HG02623 (cell line): ENCODE measurements around the gene SIGLEC5.

Experiments
- ATAC-seq: cut with Tn5 transposase; IDR thresholded peaks from one replicate; pipeline ENCODE4 v1.9.1; 2021; ENCODE audit warnings: moderate library complexity; ENCODE audit not compliant: unreplicated experiment

SIGLEC5 gene

DNA sequence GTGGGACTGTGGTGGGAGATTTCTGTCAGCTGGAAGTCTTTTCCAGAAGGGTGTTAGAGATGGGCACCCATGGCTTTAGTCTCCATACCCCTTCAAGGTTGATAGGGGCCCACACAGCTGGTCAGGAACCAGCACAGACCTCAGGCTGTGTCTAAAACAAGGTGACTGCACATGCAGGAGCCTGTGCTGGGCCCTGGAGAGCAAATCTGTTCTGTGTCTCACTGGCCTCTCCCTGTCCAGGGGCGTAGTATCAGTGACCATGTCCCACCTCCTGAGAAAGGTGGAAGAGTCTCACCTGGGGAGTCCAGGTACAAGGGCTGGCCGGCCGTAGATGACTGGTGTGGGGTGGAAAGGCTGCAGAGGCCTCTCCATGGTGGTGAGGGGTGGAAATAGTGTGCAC is 39.8 kb downstream of the SIGLEC5 start:
- ATAC-seq: no peak

- no peak for ATAC-seq
Measured at GRCh38 chr19:51589511-51589910, 40.7 kb downstream of the SIGLEC5 start.

DNA sequence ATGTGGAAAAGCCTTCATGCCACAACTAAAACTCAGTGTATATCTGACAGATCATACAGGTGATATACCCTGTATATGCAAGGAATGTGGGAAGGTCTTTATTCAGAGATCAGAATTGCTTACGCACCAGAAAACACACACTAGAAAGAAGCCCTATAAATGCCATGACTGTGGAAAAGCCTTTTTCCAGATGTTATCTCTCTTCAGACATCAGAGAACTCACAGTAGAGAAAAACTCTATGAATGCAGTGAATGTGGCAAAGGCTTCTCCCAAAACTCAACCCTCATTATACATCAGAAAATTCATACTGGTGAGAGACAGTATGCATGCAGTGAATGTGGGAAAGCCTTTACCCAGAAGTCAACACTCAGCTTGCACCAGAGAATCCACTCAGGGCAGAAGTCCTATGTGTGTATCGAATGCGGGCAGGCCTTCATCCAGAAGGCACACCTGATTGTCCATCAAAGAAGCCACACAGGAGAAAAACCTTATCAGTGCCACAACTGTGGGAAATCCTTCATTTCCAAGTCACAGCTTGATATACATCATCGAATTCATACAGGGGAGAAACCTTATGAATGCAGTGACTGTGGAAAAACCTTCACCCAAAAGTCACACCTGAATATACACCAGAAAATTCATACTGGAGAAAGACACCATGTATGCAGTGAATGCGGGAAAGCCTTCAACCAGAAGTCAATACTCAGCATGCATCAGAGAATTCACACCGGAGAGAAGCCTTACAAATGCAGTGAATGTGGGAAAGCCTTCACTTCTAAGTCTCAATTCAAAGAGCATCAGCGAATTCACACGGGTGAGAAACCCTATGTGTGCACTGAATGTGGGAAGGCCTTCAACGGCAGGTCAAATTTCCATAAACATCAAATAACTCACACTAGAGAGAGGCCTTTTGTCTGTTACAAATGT is 42.7 kb downstream of the SIGLEC5 start:
- ATAC-seq: no peak

GRCh38 chr19:51586799-51587198 is 43.4 kb downstream of the SIGLEC5 start:
- ATAC-seq: no peak

DNA sequence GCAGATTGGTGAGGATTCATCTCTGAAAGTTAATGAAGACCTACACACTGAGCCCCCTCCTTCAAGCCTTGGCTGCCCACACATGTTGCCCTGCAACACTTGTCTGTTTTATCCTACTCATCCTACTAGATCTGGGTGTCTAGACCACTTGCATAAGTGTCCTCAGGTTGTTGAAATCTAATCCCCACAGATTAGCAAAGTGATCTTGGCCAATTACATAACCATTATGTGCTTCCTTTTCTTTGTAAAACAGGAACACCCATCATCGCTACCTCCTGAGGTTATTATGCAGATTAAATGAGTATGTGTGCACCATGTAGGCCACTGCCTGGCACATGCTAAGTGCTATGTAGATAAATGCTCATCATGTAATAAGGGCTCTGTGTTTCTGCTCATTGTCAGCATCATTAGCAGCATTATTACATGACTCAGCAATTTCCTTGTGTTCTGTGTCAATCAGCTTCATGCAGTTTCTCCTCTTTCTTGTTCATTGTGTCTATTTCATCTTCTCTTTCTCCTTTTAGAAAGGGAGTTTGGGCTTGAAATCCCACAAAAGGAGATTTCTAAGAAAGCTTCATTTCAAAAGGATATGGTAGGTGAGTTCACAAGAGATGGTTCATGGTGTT is 44.0 kb downstream of the SIGLEC5 start:
- no peak for ATAC-seq

GRCh38 chr19:51576850-51577249 is 53.4 kb downstream of the SIGLEC5 start:
- ATAC-seq: no peak

- no peak for ATAC-seq
Measured at GRCh38 chr19:51573331-51573730, 56.9 kb downstream of the SIGLEC5 start.

DNA sequence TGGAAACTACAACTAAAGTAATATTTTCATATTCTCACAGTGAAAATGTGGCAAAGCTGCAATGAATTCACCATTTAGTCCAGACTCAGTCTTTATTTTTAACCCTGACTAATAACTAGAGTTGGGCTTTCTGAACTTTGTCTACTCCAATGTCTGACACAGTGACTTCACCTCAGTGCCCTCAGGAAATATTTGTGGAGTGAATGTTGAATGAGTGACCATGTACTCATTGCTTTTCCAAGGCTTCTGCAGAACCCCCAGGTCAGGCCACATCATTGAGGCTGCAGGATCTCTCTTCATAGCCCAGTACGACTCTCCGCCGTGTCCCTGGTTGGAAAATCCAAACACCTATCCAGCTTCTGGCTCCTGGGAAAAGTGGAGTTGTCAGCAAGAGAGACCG is 57.3 kb downstream of the SIGLEC5 start:
- ATAC-seq: no peak

GRCh38 chr19:51572410-51572809 is 57.8 kb downstream of the SIGLEC5 start:
- no peak for ATAC-seq

GRCh38 chr19:51571599-51571998 is 58.6 kb downstream of the SIGLEC5 start:
- no peak for ATAC-seq

- ATAC-seq: peak; percentile 81
Measured at GRCh38 chr19:51570962-51571575, 59.1 kb downstream of the SIGLEC5 start, which contains the start of gene ZNF175. Gene ZNF175, plus strand, starts transcription at chr19:51571283. Its CDS starts 2,047 bp downstream, at chr19:51573330.

DNA sequence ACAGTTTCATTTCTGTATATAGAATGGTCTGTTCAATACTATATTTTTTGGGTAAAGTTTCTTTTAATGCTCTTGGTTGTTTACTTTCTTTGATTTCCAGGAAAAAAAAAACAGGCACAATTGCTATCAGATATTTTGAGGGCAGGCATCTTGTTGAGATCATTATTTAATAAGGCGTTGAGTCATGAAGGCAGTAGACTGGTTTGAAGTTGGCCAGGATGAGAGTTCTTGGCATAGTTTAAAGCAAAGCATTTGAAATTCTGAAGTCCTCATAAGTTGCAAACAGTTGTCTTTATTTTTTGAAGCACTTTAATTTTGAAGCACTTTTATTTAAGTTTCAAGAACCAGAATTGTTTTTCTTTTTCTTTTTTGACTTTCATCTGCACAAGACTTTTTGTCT is 61.7 kb downstream of the SIGLEC5 start:
- ATAC-seq: no peak

- no peak for ATAC-seq
Measured at GRCh38 chr19:51567583-51567982, 62.6 kb downstream of the SIGLEC5 start.

DNA sequence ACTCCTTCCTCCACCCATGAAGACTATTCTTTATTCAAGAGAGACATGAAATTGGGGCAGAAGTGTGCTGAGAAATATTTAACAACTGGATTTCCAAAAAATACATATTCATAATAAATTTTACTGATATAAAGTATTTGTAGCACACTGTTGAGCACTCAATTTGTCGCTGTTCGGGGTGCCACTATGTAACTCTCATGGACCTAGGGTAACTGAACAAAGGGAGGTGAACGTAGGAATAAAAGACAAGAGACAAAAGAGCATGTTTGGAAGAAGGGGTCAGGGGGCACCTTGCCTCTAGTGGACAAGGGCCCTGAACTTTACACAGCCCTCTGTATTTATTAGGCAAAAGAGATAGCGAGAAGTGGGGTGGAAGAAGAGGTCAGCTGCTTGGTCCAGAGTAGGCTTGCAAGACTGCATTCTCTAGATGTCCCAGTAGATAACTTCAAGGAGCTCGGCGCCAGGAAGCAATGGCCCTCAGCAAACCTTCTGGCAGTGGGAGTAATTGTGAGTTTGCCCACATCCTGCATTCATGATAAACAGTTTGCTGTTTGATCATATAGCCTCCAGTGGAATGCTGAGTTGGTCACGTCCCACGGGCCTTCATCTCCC is 63.6 kb downstream of the SIGLEC5 start:
- ATAC-seq: no peak

- ATAC-seq: no peak
Measured at GRCh38 chr19:51565583-51565982, 64.6 kb downstream of the SIGLEC5 start.

GRCh38 chr19:51564791-51565190 is 65.4 kb downstream of the SIGLEC5 start:
- no peak for ATAC-seq
